WTC11 (cell line): Measurements from ENCODE around the gene MRC2.

Source experiments
- CDX4 ChIP-seq: fragments of 250-450 bp; sonication (Bioruptor Pico); IDR thresholded peaks from 2 replicates; pipeline ENCODE4 v1.9.0; 2021; ENCODE audit warnings: moderate library complexity, mild to moderate bottlenecking, inconsistent platforms, borderline replicate concordance
- CTCF ChIP-seq: fragments of 200-600 bp; IDR thresholded peaks from 2 replicates; pipeline ENCODE4 v1.8.0; 2022; ENCODE audit warnings: antibody characterized with exemption
- ETV6 ChIP-seq: sonication (generic); formaldehyde crosslinking; IDR thresholded peaks from 2 replicates; pipeline ENCODE4 v1.8.1; 2022; ENCODE audit warnings: mild to moderate bottlenecking, missing genetic modification reagents
- JUN ChIP-seq: sonication (generic); formaldehyde crosslinking; IDR thresholded peaks from 2 replicates; pipeline ENCODE4 v1.8.0; 2023; ENCODE audit warnings: mild to moderate bottlenecking, missing genetic modification reagents
- SP1 ChIP-seq: sonication (generic); formaldehyde crosslinking; conservative IDR thresholded peaks from 2 replicates; pipeline ENCODE4 v1.8.1; 2022; ENCODE audit warnings: missing genetic modification reagents
- ZBTB21 ChIP-seq: sonication (generic); formaldehyde crosslinking; IDR thresholded peaks from 2 replicates; pipeline ENCODE4 v1.8.1; 2023; ENCODE audit warnings: mild to moderate bottlenecking, missing genetic modification reagents, borderline replicate concordance
- ZNF138 ChIP-seq: sonication (generic); formaldehyde crosslinking; conservative IDR thresholded peaks from 2 replicates; pipeline ENCODE4 v1.8.1; 2022; ENCODE audit warnings: mild to moderate bottlenecking, moderate library complexity, missing genetic modification reagents

- no peak for TF ChIP-seq ZBTB21 (CRISPR knock-in tag)
- no peak for TF ChIP-seq CTCF
- TF ChIP-seq ETV6, result no peak
- TF ChIP-seq CDX4 (CRISPR knock-in tag), result no peak
- TF ChIP-seq ZNF138, result no peak
- TF ChIP-seq JUN, result no peak
- TF ChIP-seq SP1 (CRISPR knock-in tag), result no peak
Observed at GRCh38 chr17:62702746-62703260, 75.3 kb downstream of the MRC2 start.
